Mucosa of rectum (tissue), 2 donors: ENCODE measurements around the gene TEX101.

Source experiments
- H3K27ac ChIP-seq, 2 donors: one replicate each; pipeline ENCODE4 v1.7.0; 2013; ENCODE audit warnings: inconsistent platforms in 2 of 2, low read depth in 2 of 2, low read length in 2 of 2
- H3K27me3 ChIP-seq, 2 donors: one replicate each; pipeline ENCODE4 v1.7.0; 2013; ENCODE audit warnings: low read length in 2 of 2; ENCODE audit not compliant: control insufficient read depth in 2 of 2, insufficient read depth in 2 of 2
- H3K36me3 ChIP-seq, 2 donors: one replicate each; pipeline ENCODE4 v1.7.0; 2013; ENCODE audit warnings: low read length in 2 of 2; ENCODE audit not compliant: control insufficient read depth in 2 of 2, insufficient read depth in 2 of 2
- H3K4me1 ChIP-seq, 2 donors: one replicate each; pipeline ENCODE4 v1.7.0; 2013; ENCODE audit warnings: low read length in 2 of 2, mild to moderate bottlenecking in 1 of 2; ENCODE audit not compliant: control insufficient read depth in 2 of 2, insufficient read depth in 2 of 2
- H3K4me3 ChIP-seq, 2 donors: one replicate each; pipeline ENCODE4 v1.7.0; 2013; ENCODE audit warnings: low read length in 2 of 2
- H3K9ac ChIP-seq, 2 donors: one replicate each; pipeline ENCODE4 v1.7.0; 2013; ENCODE audit warnings: low read length in 2 of 2, low read depth in 1 of 2, mild to moderate bottlenecking in 1 of 2
- H3K9me3 ChIP-seq, 2 donors: one replicate each; pipeline ENCODE4 v1.7.0; 2013; ENCODE audit warnings: low read length in 2 of 2; ENCODE audit not compliant: control insufficient read depth in 2 of 2
- donor health status: healthy.
- donor health status: Normal muscosa, but diverticular disease.

Gene TEX101

GRCh38 chr19:43445426-43445825 lies 30.7 kb downstream of the TEX101 start:
- H3K9me3 ChIP-seq = no peaks in the 10 kb centered on the region
- no peak overlapping the region for H3K4me3 ChIP-seq
- no peaks in the 10 kb centered on the region for H3K27me3 ChIP-seq
- no peak overlapping the region for H3K27ac ChIP-seq
- H3K4me1 ChIP-seq = no peaks in the 10 kb centered on the region
- H3K9ac ChIP-seq = no peak overlapping the region
- H3K36me3 ChIP-seq = no peaks in the 10 kb centered on the region

- H3K9me3 ChIP-seq = no peaks in the 10 kb centered on the region
- H3K4me3 ChIP-seq = no peak overlapping the region
- H3K9ac ChIP-seq = no peak overlapping the region
Measured at GRCh38 chr19:43446746-43447489, 32.2 kb downstream of the TEX101 start.

GRCh38 chr19:43447655-43448054 lies 33.0 kb downstream of the TEX101 start:
- Histone ChIP-seq H3K27ac (no peak overlapping the region), H3K9ac (no peak overlapping the region), H3K4me1 (no peaks in the 10 kb centered on the region), H3K4me3 (no peak overlapping the region), H3K27me3 (no peaks in the 10 kb centered on the region), H3K9me3 (no peaks in the 10 kb centered on the region), H3K36me3 (no peaks in the 10 kb centered on the region)

More at GRCh38 chr19:43446746-43447489, 32.2 kb downstream of the TEX101 start:
- H3K27me3 ChIP-seq = no peaks in the 10 kb centered on the region
- no peak overlapping the region for H3K27ac ChIP-seq
- no peaks in the 10 kb centered on the region for H3K36me3 ChIP-seq
- H3K4me1 ChIP-seq = no peaks in the 10 kb centered on the region

GRCh38 chr19:43450545-43450997 lies 35.9 kb downstream of the TEX101 start:
- H3K4me3 ChIP-seq = no peak overlapping the region
- no peaks in the 10 kb centered on the region for H3K27me3 ChIP-seq
- peak overlapping the region; percentile 3 to 17 for H3K27ac ChIP-seq
- H3K9me3 ChIP-seq = no peaks in the 10 kb centered on the region
- H3K36me3 ChIP-seq = no peaks in the 10 kb centered on the region
- H3K9ac ChIP-seq = no peak overlapping the region
- H3K4me1 ChIP-seq = peaks cover 0 to 4% of the 10 kb centered on the region in 2 donors

- Histone ChIP-seq H3K4me1 (peaks cover 0 to 8% of the 10 kb centered on the region in 2 donors), H3K36me3 (no peaks in the 10 kb centered on the region), H3K27ac (no peak overlapping the region), H3K27me3 (no peaks in the 10 kb centered on the region), H3K9ac (no peak overlapping the region), H3K9me3 (no peaks in the 10 kb centered on the region), H3K4me3 (no peak overlapping the region)
Measured at GRCh38 chr19:43452582-43452981, 37.9 kb downstream of the TEX101 start.

GRCh38 chr19:43454031-43454430 lies 39.3 kb downstream of the TEX101 start:
- Histone ChIP-seq H3K36me3 (no peaks in the 10 kb centered on the region), H3K4me1 (peaks cover 0 to 8% of the 10 kb centered on the region in 2 donors), H3K4me3 (no peak overlapping the region), H3K27ac (no peak overlapping the region), H3K9me3 (no peaks in the 10 kb centered on the region), H3K9ac (no peak overlapping the region), H3K27me3 (no peaks in the 10 kb centered on the region)

- H3K9ac ChIP-seq = peak overlapping the region in 1 of 2 donors; percentile 10
- H3K9me3 ChIP-seq = no peaks in the 10 kb centered on the region
- no peaks in the 10 kb centered on the region for H3K36me3 ChIP-seq
- no peak overlapping the region for H3K4me3 ChIP-seq
- no peak overlapping the region for H3K27ac ChIP-seq
- peaks cover 0 to 8% of the 10 kb centered on the region in 2 donors for H3K4me1 ChIP-seq
- no peaks in the 10 kb centered on the region for H3K27me3 ChIP-seq
Measured at GRCh38 chr19:43455321-43456113, 40.8 kb downstream of the TEX101 start.

- H3K27me3 ChIP-seq = no peaks in the 10 kb centered on the region
- no peaks in the 10 kb centered on the region for H3K36me3 ChIP-seq
- H3K9ac ChIP-seq = no peak overlapping the region
- H3K9me3 ChIP-seq = no peaks in the 10 kb centered on the region
- H3K27ac ChIP-seq = no peak overlapping the region
- no peak overlapping the region for H3K4me3 ChIP-seq
- H3K4me1 ChIP-seq = peaks cover 0 to 10% of the 10 kb centered on the region in 2 donors
Measured at GRCh38 chr19:43457809-43458208, 43.1 kb downstream of the TEX101 start.

GRCh38 chr19:43460362-43461016 lies 45.8 kb downstream of the TEX101 start:
- no peaks in the 10 kb centered on the region for H3K9me3 ChIP-seq
- no peaks in the 10 kb centered on the region for H3K36me3 ChIP-seq
- H3K27ac ChIP-seq = no peak overlapping the region
- no peaks in the 10 kb centered on the region for H3K27me3 ChIP-seq
- H3K4me3 ChIP-seq = no peak overlapping the region
- H3K4me1 ChIP-seq = peaks cover 4 to 19% of the 10 kb centered on the region in 2 donors
- H3K9ac ChIP-seq = no peak overlapping the region

- Histone ChIP-seq H3K36me3 (no peaks in the 10 kb centered on the region), H3K9ac (no peak overlapping the region), H3K27me3 (no peaks in the 10 kb centered on the region), H3K4me3 (no peak overlapping the region), H3K27ac (no peak overlapping the region), H3K4me1 (peaks cover 4 to 14% of the 10 kb centered on the region in 2 donors), H3K9me3 (no peaks in the 10 kb centered on the region)
Measured at GRCh38 chr19:43461303-43461702, 46.6 kb downstream of the TEX101 start.
